G401.6 (cell line): ENCODE data around the gene PIAS1.
"Not testable (repeated sequence)": the region's sequence is repeated elsewhere in the genome, so short reads cannot be mapped to it uniquely, and the experiment has no call there.

Experiments used
- FAIRE-seq: peaks from 2 replicates; lab custom pipeline; 2012; peaks lifted over from hg19 to GRCh38; lab: Jason Lieb, UNC

The PIAS1 gene

DNA sequence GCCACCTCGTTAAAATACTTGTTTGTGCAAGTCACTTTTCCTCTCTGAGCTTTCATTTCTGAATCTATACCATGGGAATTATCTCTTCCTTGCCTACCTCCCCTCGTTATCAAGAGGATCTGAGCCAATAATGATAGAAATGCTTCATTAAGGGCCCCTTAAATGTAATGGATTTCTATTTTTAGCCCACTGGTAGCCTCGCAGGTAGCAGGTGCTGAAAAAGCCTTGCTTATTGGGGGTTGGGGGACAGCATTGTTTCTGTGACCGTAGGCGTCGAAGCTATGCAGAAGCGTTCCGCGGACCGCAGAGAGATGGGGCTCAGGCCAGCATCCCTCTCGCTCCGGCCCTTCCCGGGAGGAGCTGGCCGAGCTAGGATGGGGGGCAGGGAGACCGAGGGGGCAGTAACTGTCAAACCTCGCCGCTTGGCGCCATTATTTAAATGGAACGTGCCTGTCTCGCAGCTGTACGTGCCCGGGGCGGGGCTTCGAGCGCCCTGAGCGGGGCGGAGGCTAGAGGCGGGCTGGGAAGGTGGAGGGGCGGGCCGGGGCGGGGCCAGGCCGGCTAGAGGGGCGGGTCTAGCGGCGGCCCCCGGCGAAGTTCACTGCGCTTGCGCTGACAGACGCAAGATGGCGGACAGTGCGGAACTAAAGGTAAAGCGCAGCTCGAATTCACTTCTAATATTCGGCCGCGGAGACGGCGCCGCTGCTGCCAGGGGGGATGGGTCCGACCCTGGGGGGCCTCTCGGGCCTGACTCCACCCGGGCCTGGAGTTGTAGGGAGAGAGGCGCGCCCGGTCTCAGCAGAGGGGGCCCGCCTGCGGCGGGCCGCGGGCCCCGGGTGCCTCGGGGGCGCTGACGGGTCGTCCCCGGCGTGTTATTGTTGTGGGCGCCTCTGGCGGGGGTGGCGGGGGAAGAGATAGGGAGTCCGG, at the start of gene PIAS1:
PIAS1 (plus strand) TSS at position 615 of the 927 bp plus-strand sequence; CDS start at position 627, 12 bp downstream.
- no peak for FAIRE-seq

DNA sequence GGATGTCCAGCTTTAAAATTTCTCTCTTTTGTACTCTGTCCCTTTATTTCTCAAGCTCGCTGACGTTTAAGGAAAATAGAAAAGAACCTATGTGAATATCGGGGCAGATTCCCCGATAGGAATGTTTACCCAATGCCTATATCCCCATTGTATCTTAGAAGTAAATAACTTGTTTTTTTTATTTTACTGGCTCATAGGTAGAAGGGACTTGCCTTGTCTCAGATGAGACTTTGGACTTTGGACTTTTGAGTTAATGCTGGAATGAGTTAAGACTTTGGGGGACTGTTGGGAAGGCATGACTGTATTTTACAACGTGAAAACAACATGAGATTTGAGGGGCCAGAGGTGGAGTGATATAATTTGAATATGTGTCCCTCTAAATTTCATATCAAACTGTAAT, 46.5 kb upstream of the PIAS1 start:
- FAIRE-seq, result not testable (repeated sequence)

DNA sequence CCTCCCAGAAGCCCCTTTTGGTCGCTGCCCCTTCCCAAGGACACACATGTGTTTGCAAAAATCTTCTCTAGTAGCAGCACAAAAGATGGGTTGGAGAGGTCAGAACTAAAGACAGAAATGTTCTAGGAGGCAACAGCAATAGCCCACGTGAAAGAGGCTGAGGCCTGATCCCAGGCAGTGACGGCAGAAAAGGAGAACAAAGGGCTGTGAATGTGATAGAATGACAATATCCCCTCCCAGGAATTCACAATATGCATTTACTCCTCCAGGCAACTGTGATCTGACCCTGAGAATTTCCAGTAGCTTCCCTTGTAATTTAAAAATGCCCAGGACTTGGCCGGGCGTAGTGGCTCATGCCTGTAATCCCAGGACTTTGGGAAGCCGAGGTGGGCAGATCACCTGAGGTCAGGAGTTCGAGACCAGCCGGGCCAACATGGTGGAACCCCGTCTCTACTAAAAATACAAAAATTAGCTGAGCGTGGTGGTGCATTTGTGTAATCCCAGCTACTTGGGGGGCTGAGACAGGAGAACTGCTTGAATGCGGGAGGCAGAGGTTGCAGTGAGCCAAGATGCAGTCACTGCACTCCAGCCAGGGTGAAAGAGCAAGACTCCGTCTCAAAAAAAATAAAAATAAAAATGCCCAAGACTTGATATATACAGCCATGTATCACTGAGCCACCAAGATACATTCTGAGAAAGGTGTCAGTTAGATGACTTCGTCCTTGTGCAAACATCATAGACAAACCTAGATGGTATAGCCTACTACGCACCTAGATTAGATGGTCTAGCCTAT, 43.6 kb upstream of the PIAS1 start:
- FAIRE-seq, result no peak

DNA sequence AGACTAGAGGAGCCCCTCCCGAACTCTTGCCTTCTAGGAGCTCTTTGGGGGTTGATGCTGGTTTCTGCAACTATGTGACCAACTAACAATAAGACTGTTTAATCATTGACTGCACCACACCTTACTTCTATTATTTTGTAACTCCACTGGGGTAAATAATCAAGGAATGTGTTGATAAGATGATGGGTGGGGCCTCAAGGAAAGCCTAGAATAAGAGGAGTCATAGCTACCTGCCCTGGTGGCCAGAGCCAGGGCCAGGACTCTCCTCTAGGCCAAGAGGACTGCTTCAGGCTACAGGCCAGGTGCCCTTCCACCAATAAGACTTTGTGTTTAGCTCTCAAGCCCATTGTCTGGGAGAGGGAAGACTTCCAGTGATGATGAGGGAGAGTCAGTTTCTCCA, 41.2 kb upstream of the PIAS1 start:
- FAIRE-seq, result no peak

DNA sequence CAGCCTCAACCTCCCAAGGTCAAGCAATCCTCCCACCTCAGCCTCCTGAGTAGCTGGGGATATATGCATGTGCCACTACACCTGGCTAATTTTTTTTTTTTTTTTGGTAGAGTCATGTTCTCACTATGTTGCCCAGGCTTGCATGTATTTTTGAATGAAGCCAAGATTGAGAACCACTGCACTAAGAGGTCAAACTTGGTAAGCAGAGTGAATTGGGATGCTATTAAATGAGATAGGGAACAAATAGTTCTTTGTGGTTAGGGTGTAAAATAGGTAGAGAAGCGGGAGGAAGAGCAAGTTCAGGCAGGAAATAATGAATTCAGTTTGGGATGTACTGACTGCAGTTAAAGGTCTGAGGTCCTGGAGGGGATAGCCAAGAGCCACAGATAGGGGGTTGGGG, 39.9 kb upstream of the PIAS1 start:
- FAIRE-seq, result no peak

DNA sequence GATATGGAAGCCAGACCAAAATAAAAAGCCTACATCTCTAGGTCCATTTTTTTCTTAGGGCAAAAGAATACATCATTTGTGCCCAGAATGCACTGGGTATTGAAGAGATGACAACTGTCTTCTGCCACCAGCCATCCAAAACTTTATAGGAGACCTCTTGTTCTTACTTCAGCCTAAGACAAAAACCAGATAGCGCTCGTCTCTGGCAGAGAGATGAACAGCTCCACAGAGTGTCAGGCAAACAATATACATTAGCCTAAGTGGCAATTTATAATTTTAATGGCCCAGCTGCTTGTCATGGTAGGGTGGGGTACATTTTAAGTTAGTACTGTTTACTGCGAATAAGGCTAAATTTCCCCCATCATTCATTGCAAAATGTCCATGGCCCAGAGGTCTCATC, 38.9 kb upstream of the PIAS1 start:
- no peak for FAIRE-seq

DNA sequence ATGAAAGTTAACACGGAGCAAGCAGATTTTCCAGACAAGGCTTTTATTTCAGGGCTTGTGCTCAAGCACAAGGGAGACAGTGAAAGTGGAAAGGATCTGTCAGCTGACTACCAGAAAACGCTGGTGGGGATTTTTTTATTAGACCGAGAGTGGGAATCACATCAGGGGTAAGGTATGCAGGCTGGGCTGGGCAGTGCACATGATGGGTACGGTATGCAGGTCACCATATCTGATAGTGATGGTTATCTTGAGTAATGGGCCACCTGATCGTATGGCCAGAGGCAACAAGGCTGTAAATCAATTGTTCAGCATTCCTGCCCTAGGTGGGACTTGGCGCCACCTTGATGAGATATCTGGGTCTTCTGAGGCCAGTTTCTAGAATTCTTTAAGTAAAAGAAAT, 36.9 kb upstream of the PIAS1 start:
- no peak for FAIRE-seq

DNA sequence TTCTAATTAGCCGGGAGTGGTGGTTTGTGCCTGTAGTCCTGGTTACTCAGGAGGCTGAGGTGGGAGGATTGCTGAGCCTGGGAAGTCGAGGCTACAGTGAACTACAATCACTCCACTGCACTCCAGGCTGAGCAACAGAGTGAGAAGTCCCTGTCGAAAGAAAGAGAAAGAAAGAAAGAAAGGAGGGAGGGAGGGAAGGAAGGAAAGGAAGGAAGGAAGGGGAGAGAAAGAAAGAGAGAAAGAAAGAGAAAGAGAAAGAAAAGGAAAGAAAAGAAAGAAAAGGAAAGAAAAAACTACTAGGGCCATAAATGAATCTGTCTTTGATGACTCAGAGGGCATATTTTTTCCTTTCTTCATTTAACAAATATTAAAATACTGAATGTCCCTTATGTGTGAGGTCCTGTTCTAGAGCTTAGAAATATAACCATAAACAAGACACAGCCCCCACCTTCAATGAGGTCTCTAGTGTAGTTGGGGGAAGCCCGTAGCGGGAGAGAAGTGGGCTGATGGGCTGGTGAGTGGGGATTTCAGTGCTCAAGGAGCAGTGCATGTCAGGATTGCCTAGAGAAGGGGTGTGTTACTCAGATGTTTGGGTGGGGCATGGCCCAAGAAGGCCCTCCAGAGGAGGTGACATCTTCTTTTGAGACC, 35.2 kb upstream of the PIAS1 start:
- no peak for FAIRE-seq

DNA sequence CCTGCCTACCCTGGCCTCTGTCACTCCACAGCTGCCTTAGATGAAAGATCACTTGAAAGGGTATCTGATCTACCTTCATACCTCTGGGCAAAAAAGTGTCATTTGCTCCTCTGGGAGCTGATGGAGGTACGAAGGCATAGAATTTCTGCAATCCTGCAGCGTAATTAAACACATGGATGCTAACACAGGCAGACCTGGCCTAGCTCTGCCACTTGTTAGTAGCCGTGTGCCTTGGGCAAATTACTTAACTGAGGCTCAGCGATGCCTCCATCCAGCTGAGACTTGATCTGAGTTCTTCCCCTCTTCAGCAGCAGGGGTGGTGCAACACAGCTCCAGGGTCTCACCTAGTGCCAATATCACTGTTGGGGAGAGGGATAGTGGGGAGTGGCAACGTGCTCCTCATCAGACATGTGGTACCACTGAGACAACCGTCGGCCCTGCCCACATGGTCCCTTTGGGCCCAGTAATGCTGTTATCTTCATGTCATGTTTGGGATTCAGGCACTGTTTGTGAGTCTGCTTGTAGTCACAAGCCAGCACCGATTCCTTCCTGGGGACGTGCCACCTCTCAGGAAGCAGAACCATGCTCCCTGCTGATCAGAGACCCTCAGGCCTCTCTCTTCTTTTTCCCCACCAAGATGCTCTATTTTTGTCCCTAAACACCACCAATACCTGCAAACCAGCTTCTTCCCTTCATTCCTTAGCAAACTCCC, 34.1 kb upstream of the PIAS1 start:
- FAIRE-seq, result no peak

DNA sequence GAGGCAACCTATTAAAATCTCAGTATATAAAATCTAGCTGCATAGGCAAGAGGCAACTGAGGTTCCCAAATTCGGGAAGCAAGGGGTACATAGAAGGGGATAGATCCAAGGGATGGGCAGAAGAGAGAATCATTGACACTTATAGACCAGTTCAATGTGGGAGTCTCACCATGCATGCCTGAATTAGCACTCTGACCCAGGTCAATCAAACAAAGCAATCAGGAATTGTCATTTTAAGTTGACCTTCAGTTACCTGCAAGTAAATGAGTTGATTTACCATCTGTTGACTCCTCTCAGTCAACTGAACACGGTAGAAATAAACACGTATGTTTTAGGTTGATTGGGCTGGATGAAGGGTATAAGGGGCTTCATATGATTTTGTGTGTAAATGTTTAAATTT, 33.4 kb upstream of the PIAS1 start:
- FAIRE-seq, result no peak

DNA sequence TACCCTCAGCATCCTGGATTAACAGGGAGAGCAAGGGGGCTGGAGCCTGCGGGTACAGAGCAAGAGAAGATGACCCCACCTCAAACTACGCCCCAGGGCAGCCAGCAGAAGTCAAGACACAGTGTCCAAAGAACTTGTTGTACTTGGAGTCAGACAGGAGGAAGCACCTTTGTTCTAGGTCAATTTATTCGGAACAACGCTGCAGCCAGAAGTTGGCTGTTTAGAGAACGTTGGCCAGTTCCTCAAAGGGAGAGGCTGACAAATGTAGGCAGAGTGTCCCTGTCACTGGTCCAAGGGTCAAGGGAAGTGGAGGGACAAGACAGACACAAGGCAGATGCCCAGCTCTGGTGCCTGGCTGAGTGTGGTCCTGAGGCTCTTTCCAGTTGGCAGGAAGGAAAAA, 32.1 kb upstream of the PIAS1 start:
- no peak for FAIRE-seq

DNA sequence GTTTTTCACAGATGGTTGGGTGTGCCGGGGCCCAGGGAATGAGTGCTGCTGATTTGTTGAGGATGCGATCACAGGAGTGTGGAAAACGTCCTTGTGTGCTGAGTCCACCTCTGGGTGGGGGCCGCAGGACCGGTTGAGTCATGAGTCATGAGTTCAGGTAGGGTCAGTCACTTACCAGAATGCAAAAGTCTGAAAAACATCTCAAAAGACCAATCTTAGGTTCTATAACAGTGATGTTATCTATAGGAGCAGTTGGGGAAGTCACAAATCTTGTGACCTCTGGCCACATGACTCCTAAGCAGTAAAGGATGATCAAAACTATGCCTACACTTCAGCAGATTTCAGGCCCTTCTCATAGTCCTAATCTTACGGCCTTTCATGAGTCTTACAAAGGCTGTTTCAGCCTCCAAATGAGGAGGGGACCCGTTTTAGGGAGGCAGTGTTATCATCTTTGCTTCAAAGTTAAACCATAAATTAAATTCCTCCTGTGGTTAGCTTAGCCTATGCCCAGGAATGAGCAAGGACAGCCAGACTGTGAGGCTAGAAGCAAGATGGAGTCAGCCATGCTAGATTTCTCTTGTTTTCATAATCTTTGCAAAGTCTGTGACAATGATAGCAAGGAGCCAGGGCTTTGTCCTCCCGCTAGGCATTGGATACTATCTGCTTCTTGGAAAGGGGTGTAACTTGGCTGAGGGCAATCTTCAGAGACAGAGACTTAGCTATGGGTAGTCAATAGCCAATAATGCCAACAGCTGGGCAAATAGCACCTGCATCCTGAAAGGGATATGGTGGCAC, 30.6 kb upstream of the PIAS1 start:
- FAIRE-seq, result no peak

DNA sequence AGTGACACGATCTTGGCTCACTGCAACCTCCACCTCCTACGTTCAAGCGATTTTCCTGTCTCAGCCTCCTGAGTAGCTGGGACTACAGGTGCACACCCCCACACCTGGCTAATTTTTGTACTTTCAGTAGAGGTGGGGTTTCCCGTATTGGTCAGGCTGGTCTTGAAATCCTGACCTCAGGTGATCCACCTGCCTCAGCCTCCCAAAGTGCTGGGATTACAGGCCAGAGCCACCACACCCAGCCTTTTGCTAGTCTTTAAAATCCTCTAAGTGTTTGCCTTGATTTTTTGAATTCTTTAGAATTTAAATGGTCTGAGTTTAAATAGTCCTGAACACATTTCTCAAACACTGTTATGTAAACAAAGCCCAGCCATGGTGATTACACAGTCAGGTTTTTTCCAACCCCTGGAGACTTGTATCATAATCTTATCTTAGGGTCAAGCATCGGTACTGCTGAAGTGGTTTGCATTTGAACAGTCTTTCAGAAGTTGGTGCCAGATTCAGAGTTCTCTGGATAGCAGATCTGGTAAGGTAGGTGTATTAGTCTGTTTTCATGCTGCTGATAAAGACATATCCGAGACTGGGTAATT, 28.2 kb upstream of the PIAS1 start:
- no peak for FAIRE-seq

DNA sequence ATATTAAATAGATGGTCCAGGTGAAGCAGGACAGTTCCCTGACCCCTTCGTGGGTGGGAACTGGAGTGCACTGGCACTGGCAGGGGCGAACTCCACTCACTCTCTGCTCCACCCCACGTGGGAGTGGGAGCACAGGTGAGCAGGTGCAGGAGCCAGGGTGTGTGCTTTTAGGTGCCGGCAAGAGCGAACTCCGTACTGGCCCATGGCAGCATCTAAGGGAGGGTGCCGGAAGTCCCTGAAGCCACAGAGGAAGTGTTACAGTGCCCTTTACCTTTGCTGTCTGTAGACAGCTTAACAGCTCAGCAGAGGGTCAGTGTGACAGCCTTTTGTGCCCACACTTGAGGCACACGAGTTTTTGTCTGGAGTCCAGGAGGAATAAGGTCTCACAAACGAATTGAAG, 26.7 kb upstream of the PIAS1 start:
- FAIRE-seq, result no peak

DNA sequence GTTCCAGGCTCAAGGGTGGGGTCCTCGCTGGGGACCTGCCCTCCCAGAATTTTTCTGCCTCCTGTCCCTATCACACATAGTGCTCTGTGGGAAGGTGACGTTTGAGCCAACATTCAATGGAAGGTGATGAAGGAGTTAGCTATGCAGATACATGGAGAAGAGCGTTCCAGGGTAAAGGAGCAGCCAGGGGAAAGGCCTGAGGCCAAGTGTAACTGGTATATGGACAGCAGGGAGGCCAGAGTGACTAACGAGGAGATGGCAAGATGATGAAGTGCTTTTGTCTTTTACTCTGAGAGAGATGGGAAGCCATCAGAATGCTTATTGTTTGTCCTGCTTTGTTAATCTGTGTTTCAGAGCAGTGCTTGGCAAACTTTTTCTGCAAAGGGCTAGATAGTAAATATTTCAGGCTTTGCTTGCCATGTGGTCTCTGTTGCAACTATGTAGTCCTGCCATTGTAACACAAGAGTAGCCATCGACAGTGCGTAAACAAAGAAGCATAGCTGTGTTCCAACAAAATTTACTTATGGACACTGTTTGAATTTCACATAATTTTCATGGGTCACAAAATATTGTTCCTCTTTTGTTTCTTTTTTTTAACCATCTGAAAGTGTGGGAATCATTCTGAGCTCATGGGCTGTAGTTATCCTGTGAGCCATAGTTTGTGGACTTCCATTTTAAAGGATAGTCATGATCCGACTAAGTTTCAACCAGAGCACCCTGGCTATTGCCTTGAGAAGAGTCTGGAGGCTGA, 25.8 kb upstream of the PIAS1 start:
- no peak for FAIRE-seq

DNA sequence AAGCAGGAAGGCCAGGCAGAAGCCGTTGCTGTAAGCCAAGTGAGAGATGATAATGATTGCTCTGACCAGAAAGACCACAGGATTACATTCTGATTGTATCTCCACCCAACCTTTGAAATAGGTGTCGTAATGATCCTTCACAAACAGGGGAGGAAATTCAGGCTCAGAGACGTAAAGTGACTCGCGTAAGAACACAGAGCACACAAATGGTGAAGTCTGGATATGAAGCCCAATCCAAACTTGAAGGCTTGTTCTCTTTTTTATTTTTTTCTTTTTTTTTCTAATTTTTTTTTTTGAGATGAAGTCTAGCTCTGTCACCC, 25.3 kb upstream of the PIAS1 start:
- FAIRE-seq, result no peak

DNA sequence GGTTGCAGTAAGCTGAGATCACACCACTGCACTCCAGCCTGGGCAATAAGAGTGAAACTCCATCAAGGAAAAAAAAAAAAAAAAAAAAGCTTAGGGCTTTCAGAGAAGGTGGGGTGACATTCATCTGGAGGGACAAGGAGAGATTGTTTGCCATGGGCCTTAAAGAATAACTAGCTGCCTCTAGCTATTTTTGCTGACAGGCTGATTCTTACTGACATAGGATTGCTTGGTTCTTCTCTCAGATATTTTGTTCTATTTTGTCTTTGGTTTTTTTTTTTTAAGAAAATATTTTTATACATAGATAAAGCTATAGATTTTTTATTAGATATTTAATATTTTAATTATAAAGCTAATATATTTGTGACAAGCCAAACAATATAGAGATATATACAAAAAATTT, 24.2 kb upstream of the PIAS1 start:
- FAIRE-seq, result no peak

DNA sequence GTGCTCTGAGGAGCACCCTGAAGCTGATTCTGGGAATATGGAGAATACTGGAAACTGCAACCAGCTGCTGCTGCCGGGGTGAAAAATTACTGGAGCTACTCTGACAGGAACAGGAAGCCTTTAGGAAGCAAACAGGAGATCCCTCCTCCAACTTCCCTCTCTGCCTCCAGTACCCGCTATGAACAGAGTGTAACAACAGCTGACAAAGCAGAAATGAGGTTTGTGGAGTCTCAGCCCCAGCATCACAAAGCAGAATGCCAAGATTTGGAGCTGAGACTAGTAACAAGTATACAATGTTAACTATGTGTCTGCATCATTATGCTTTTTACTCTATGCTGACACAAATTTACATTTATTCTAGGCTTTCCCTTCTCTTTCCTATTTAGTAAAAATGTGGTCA, 22.7 kb upstream of the PIAS1 start:
- FAIRE-seq, result no peak

DNA sequence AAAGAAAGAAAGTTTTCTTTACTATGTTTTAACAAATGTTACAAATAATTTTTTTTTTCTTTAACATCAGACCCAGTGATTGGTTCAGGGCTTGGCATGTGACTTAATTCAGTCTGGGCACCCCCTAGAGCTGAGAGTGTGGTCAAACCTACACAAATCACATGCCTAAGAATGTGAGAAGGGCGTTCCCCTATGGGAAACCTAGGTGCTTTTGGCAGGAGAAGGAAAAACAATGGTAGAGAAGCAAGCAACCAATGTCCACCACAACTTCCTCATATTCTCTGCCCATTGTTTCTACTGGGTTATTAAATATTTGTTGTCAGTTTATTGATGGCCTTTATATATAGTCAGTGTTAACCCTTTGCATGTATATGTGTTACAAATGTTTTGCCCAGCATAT, 21.4 kb upstream of the PIAS1 start:
- FAIRE-seq, result no peak

DNA sequence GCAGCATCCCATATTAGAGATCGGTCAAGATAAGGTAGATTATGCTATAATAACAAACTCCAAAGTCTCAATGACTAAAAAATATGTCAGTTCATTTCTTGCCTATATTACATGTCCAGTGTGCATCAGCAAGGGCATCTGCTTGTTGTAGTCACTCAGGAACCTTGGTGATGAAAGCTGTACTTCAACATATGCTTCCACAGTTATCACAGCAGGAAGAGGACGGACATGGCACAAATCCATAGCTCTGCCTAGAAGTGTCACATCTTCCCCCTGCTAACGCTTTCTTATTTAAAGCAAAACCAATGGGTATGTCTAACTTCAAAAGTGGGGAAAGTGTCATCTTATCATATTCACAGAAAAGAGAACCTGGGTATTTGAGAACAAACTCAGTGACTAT, 20.0 kb upstream of the PIAS1 start:
- FAIRE-seq, result no peak
